Superior temporal gyrus (tissue), 1 donor: ENCODE data around the gene COL13A1.

Experiments used
- DNase-seq: peaks from one replicate; pipeline ENCODE4 v3.0.0-alpha.2; 2016; ENCODE audit errors: extremely low spot score

Gene COL13A1

DNA sequence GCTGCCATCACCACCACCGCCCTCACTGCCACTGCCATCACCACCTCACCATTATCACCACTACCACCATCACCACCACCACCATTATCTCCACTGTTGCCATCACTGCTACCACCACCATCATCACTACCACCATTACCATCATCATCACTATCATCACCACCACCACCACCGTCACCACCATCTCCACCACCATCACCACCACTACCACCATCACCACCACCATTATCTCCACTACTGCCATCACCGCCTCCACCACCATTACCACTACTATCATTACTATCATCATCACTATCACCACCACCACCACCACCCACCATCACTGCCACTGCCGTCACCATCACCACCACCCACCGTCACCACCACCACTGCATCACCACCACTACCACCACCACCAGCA lies 9.9 kb upstream of the COL13A1 start:
- DNase-seq, result no peak

DNA sequence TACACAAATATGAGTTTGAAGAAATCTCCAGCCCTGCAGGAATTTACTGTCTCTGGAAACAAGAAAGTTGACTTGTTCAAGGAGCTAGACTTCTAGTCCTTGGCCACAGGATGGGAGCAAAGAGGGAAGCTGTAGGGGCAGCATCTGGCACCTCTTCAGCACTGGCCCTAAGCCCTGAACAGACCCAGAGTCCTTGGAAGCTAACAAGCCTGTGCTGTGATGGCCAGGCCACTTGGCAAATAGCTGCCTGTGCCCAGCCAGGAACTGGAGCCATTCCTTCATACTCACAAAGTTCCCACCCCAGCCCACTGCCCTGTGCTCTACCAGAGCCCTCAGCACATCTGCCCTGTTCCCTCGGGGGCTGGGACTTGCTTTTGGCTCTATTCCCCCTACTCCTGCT lies 9.4 kb upstream of the COL13A1 start:
- DNase-seq, result no peak

DNA sequence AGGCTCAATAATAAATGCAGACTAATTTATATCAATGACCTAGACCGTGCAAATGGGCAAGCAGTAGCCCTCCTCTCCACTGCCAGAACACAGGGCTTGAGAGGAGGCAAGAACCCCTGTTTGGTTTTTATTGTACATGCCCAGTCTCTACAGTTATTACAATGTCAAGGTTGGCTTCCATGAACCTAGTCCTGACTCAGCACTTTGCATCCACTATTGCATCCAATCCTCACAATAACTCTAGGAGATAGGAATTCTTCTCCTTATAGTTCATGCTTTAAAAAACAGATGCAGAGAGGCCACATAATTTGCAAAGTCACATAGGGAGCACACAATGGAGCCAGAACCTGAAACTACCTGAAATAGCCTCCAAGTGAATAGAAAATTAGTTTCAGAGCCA lies 7.0 kb upstream of the COL13A1 start:
- no peak for DNase-seq

DNA sequence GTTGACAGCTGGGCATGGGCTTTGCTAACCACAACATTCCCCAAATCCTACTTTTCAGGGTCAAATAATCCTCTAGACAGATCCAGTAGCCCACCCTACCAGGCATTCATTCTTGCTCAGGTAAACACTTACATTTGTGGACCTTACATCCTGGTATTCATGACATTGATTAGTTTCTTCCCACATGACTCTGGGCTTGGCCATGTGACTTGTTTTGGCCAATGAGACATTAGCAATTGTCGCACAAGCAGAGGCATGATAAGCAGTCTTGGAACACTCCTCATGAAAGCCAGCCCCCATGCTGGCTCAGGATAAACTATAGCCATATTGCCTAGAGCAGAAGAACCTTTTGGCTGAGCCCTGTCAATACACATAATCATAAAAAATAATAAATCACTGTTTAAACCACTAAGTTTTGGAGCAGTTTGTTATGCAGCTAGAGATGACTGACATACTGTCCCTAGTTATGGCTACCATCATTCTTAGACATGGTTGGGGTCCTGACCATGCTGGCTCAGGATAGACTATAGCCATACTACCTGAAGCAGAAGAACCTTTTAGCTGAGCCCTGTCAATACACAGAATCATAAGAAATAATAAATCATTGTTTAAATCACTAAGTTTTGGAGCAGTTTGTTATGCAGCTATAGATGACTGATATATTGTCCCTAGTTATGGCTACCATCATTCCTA lies 6.3 kb upstream of the COL13A1 start:
- DNase-seq, result no peak

DNA sequence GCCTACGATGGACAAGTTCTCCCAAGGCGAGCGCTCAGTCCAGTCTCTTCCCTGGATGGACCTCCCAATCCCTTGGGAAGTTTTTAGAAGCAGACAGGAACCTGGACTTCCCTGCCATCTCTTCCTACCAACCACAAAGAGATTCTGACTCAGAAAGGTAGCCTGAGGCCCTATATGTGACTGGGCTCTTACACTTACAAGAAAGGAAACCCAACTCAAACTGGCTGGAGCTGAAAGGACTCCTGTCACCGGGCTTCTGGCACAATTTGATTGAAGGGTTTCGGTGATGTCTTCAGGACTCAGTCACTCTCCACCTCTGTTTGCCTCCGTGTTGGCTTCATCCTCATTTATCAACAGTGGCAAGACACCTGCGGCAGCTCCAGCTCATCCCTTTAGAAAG lies 3.7 kb upstream of the COL13A1 start:
- DNase-seq, result no peak

DNA sequence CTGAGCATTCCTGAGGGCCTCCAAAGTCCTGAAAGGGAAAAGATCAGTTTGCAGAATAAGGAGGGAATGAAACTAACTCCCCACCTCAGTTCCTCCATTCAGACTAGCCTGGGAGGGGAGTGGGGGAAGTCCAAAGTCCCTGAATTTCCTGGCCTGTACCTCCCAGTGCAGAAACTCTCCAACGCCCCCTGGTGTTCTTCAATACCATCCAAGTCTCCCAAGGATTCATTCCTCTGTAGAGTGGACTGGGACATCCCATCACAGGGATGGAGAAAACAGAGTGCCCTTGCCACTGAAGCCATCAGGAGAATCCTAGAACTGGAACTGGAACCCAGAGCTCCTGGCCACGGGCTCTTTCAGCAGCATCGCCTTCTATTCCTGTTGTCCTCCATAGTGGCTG lies 1.6 kb upstream of the COL13A1 start:
- peak; percentile 42 for DNase-seq

DNA sequence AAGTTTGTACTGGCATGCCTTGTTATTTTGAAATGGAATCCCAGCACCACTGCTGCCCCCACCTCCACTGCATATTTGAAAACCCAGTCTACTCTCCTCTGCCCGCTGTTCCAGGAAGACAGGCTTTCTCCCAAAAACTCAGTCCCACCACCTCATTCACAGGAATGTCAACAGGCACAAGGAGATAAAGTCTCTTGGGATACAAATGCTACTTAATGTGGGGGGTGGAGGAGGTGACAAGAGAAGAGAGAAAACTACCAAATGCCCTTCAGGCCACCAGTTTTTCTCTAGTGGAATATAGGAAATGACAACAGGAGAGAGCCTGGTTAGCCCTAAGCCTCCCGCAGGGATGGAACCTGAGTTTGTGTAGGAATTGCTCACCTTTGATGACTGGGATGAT lies 1.0 kb upstream of the COL13A1 start:
- no peak for DNase-seq

DNA sequence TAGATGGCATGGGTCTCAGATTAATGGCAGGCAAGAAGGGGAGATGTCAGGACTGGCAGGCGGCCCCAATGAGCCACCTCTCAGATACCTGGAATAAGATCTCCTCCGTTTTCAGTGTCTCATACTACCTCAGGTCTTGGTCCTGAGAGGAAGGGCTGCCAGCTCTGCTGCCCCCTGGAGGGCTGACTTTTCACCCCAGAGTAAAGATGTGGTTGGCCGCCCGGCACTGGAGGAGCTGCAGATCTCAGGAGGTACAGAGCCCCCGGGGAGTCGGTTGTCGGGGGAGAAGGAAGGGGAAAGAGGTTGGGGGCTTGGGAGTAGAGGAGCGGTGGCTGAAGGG lies 642 bp upstream of the COL13A1 start:
- DNase-seq, result no peak

DNA sequence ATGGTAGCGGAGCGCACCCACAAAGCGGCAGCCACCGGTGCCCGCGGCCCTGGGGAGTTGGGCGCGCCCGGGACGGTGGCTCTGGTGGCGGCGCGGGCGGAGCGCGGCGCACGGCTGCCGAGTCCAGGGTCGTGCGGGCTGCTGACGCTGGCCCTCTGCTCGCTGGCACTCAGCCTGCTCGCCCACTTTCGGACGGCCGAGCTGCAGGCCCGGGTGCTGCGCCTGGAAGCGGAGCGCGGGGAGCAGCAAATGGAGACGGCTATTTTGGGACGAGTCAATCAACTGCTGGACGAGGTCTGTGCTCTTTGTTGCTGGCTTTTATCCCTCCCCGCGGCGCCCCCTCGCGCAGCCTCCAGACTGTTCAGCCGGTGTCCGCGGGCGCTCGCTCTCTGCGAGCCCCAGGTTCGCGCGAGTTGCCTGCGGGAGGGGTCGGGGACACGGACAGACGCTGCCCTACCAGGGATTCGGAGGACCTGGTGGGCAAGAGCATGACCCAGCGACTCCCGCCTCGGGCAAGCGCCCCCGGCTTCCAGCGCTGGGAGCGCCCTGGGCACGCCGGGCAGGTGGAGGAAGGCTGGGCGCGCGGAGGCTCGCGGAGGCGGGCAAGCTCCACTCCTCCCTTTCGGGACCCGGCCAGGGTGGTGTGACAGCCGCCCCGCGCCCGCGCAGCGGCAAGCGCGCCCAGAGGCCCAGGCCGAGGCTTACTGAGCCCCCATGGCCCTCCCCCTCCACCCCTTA lies 887 bp downstream of the COL13A1 start:
- DNase-seq, result no peak

DNA sequence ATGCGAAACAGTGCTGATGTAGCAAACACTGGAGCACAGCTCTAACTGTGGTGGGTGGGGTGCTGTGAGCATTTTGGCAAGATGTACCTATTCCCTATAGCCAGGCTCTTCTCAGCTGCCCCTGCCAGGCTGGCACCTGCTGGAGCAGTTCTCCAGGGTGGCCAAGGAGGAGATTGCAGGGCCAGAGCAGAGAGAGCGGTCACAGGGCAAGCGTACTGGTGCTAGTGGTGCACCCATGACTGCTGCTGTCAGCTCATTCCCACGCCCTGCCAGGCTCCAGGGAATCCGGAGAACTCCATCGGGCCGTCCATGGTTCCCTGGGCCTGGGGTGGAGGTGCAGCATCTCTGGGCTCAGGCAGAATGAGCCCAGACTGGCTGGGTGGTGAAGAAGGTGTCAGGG lies 2.1 kb downstream of the COL13A1 start:
- DNase-seq, result no peak

DNA sequence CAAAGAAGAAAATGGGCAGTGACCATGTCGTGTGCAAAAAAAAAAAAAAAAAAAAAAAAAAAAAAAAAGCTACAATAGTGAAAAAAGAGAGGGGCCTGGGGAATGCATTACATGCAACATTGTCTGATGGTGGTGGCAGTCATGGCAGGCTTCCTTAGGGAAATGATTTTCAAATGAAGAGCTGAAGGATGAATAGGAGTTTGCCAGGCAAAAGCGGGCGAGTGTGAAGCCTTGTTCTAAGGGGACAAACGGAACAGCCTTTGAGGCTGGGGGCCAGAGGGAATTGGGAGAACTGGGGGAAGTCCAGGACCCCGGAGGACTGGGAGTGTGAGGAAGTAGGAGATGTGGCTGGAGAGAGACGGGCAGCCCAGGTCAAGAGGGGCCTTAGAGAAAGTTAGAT lies 3.1 kb downstream of the COL13A1 start:
- no peak for DNase-seq

DNA sequence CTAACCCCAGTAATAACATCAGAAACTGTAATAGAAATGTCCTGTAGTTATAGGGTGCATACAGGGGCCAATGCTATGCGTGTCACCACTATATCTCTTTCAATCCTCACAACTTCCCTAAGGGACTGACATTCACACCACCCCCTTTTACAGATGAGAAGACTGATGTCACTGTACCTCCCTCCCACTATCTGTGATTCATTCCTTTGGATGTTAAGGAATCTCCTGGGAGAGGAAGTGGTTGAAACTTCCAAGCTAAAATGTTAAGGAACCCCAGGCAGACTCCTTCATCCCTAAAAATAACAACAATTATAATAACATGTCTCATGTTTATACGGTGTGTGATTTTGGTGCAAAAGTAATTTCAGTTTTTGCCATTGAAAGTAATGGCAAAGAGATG lies 5.4 kb downstream of the COL13A1 start:
- DNase-seq, result no peak

DNA sequence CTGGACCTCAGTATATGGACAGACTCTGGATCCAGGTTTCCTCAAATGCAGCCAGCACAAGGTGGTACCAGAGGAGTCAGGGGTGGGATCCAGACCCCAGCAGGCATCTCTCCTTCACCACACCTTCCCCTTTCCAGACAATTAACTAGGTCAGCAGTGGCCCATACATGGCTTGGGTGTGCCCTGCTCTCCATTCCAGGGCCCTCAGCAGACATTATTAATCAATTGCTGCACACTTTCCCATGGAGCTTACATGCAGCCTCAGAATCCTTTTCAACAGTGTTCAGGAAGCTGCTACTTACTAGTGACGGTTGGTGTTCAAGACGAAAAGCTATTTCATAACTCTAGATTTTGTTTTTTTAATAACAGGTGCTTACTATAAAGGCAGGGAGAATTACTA lies 6.0 kb downstream of the COL13A1 start:
- DNase-seq, result no peak

DNA sequence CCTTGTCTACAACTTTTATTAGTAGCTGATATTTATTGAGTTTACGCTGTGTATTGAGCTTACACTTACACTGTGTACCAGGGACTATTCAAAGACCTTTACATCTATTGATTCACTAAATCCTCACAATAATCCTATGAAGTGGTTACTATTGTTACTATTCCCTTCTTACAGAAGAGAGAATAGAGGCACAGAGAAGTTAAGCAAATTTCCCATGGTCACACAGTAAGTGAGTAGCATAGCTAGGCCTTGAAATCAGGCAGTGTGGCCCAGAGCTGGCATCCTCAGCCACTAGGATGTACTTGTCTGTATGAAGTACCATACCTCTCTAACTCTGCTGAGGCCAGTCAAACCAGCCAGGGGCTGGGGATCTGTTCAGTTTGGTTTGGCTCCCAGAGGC lies 7.6 kb downstream of the COL13A1 start:
- no peak for DNase-seq

DNA sequence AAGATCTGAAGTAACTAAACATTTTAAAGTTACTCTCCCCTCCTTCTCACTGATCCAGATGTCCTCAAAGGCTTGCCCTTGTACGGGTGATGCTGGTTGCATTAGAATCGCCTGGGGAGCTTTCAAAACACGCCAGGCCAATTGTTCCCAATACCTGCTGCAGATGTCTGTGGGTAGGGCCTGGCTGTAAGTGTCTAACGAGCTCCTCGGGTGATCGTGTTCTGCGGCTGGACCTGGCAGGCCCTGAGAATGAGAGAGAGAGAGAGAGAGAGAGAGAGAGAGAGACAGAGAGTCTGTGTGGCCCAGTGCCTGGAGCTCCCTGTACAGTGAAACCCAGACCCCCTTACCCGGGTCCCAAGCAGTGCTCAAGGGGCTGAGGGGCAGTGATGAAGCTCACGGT lies 8.4 kb downstream of the COL13A1 start:
- DNase-seq, result no peak

DNA sequence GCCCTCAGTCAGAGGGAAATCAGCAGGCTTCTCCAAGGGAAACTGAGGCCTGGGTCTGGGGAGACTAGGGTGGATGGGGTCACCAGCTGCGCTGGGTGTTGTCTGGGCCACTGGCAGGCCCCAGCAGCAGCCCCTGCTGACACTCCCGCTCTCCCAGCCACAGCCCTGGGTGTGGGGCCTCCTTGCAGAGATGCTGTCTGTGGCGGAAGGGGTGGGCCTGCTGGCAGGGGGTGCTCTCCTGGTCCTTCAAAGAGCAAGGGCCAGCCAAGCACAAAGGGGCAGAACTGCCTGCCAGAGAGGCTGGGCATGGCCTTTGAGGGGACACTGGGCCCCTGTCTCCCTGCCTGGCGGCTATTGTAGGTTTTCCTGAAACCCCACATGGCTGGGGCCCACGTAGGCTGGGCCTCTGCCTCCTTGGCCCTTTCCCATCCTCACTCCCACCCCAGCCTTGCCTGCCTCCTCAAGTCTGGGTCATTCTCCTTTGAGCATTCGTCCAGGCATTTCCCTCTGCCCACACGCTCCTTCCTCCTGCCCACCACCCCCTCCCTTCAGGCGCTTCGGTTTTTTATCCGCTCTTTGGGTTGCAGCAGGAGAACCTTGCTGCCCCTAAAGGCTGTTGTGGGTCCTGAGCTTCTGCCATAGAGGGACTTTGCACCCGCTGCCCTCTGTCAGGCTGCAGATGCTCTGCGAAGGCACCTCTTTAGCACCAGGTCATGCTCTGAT lies 9.1 kb downstream of the COL13A1 start:
- DNase-seq, result no peak

DNA sequence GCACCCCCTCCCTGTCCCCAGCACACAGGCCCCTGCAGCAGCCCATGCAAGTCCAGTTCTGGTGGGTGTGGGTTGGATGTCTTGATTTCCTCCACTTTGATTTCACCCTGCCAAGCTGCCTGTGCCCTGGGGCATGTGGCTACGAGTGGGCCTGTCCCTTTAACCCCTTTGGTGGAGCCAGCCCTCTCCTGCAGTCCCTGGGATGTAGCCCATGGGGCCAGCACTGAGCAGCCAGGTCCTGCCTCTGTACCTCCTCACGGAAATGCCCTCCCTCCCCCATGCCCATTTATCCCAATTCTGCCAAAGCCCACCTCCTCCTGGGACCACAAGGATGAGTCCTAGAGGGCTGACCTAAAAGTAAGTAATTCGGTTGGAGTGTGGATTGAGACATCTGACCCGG lies 11.9 kb downstream of the COL13A1 start:
- no peak for DNase-seq

DNA sequence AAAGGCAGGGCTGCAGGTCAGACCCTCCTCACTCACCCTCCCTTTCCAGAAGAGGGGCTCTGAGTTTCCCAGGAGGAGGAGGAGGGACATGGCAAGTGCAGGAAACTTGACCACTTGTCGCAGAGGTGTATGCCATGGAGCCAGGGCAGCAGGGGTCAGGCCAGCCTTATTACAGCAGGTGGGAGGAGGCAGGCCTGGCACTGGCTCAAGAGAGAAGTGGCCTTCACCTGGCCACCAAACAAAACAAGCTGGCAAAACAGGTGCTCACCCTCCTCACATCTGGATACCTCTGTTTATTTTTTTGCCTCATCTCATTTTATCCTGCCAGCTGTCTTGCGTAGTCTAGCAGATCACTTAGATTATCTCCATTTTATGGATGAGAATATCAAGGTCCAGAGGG lies 12.5 kb downstream of the COL13A1 start:
- no peak for DNase-seq

DNA sequence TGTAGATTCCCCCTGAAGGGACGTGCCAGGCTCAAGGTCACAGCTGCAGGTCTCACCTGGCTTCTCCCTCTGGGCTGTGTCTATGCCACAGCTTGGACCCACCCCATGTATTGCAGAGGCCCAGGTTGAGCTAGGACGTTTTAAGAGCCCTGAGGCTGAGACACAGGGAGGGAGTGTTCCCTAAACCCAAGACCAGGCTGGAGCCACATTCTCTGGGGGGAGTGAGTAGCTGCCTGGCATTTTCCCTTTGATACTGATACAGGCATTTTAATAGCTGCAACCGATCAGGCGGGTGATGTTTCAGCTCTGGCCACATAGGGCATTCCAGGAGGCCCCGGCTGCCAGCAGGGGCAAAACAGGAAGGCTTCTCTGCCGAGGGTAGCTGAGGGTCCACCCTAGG lies 13.4 kb downstream of the COL13A1 start:
- no peak for DNase-seq

DNA sequence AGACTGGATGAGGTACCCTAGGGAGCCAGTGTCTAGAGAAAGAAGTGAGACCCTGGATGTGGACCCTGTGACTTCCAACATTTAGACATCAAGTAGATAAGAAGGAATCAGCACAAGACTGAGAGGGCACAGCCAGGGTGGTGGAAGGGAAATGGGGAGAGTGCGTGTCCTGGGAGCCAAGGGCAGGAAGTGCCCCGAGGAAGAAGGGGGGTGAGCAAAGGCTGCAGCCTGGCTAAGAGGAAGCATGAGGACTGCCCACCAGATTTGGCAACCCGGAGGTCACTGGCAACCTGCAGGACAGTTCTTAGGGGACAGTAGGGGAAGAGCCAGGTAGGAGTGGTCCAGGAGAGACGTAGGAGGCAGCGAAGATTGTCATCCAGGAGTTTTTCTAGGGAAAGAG lies 14.8 kb downstream of the COL13A1 start:
- DNase-seq, result no peak

DNA sequence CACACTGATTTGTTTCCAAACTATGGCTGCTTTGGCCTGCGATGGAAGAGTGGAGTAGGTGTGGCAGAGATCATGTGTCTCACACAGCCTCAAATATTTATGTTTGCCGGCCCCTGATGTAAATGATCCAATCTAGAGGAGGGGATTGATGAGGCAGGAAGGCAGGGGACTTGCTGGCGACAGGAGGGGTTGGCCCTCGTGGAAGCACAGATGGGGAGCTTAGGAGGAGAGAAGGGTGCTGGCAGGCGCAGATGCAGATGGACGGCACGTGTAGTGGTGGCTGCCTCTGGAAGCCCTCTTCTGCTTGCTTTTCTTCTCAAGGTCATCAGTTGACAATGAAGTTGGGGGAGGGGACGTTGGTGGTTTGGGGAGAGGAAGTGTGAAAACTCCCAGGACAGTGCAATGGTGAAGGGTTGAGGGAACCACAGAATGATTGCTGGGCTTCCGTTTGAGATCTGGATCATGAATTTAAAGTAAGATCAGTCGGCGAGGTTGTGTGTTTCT lies 15.4 kb downstream of the COL13A1 start:
- no peak for DNase-seq

DNA sequence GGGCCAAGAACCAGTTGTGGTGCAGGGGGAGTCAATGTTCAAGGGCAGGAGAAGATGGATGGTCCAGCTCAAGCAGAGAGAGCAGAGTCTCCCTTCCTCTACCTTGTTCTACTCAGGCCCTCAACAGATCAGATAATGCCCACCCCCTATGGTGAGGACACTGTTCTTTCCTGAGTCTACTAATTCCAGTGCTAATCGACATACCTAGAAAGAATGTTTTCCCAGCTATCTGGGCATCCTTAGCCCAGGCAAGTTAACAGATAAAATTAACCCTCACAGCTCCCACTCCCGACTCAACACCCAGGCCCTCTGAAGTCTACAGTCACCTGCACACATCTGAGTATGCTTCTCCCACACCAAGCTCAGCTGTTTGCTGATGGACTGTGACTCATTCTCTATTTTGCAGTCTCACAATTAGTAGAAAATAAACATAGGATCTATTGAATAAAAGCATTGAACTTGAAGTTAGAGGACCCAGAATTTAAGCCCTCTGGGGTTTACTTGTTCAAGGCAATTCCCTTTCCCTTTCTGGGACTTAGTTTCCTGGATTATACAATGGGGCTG lies 17.1 kb downstream of the COL13A1 start:
- DNase-seq, result no peak
